Choroid plexus epithelial cell (primary cell): ENCODE data around the gene MAP3K5.

Experiments
- DNase-seq: peaks from one replicate; pipeline ENCODE4 v3.0.0-alpha.2; 2010; ENCODE audit warnings: low read depth
- H3K4me3 ChIP-seq: 2 replicates; pipeline ENCODE4 v1.5.1; 2011; ENCODE audit warnings: low read depth, mild to moderate bottlenecking, control low read depth, low read length, moderate library complexity
- CTCF ChIP-seq: conservative IDR thresholded peaks from 2 replicates; pipeline ENCODE4 v1.5.1; 2011; ENCODE audit warnings: low read depth, mild to moderate bottlenecking, control low read depth, inconsistent platforms, low read length, moderate library complexity

MAP3K5 gene

GRCh38 chr6:136659991-136660499, 132.2 kb downstream of the MAP3K5 start:
- no peak for DNase-seq
- TF ChIP-seq CTCF = no peak
- no peak overlapping the region for H3K4me3 ChIP-seq

GRCh38 chr6:136658711-136659110, 133.6 kb downstream of the MAP3K5 start:
- no peak overlapping the region for H3K4me3 ChIP-seq
- TF ChIP-seq CTCF = no peak
- no peak for DNase-seq

GRCh38 chr6:136657666-136658065, 134.6 kb downstream of the MAP3K5 start:
- H3K4me3 ChIP-seq = no peak overlapping the region
- no peak for TF ChIP-seq CTCF
- DNase-seq = peak; percentile 46

GRCh38 chr6:136656121-136656520, 136.2 kb downstream of the MAP3K5 start:
- no peak overlapping the region for H3K4me3 ChIP-seq
- DNase-seq = peak; percentile 67
- no peak for TF ChIP-seq CTCF

- TF ChIP-seq CTCF = no peak
- no peak overlapping the region for H3K4me3 ChIP-seq
- DNase-seq = no peak
Observed at GRCh38 chr6:136655239-136656014, 136.8 kb downstream of the MAP3K5 start.

- peak; percentile 23 for TF ChIP-seq CTCF
- no peak overlapping the region for H3K4me3 ChIP-seq
- DNase-seq = no peak
Observed at GRCh38 chr6:136654086-136654485, 138.2 kb downstream of the MAP3K5 start.

GRCh38 chr6:136652656-136653055, 139.6 kb downstream of the MAP3K5 start:
- no peak for TF ChIP-seq CTCF
- DNase-seq = no peak
- no peak overlapping the region for H3K4me3 ChIP-seq
